Right lobe of liver (tissue), 6 donors: ENCODE measurements around the gene PTBP3. TPM values are rescaled to one million over a fixed set of nuclear protein-coding genes. Genes with fewer than 3 reads are reported as not detected.

Experiments used
- ATAC-seq, 4 donors: fragments of 200-7000 bp; cut with Tn5 transposase; one replicate each; pipeline ENCODE4 v1.9.1; 2020; ENCODE audit warnings: mild to moderate bottlenecking in 4 of 4, moderate library complexity in 4 of 4
- DNase-seq, 3 donors: peaks; one replicate each; pipeline ENCODE4 v3.0.0-alpha.2; 2020
- H3K27ac ChIP-seq, 3 donors: fragments of 200-600 bp; one replicate each; pipeline ENCODE4 v1.8.0; 2022
- H3K27me3 ChIP-seq, 2 donors: fragments of 200-600 bp; one replicate each; pipeline ENCODE4 v1.8.0; 2022
- H3K36me3 ChIP-seq, 4 donors: fragments of 200-600 bp; sonication (generic) in 1 of 4; one replicate each; pipeline versions ENCODE4 v1.5.1 to v1.8.0; 2017 to 2022; ENCODE audit warnings: control low read depth in 1 of 4
- H3K4me1 ChIP-seq, 4 donors: fragments of 200-600 bp; sonication (generic) in 1 of 4; one replicate each; pipeline versions ENCODE4 v1.5.1 to v1.8.0; 2017 to 2022; ENCODE audit warnings: control low read depth in 1 of 4
- H3K4me3 ChIP-seq, 3 donors: fragments of 200-600 bp; one replicate each; pipeline ENCODE4 v1.8.0; 2022
- H3K9me3 ChIP-seq, 4 donors: fragments of 200-600 bp; sonication (generic) in 1 of 4; one replicate each; pipeline versions ENCODE4 v1.5.1 to v1.8.0; 2017 to 2022; ENCODE audit warnings: control low read depth in 1 of 4
- CTCF ChIP-seq, 4 donors: fragments of 200-600 bp in 3 of 4; fragments of 450-650 bp in 1 of 4; IDR thresholded peaks; one replicate each; pipeline versions ENCODE4 v1.5.1 to v1.8.0; 2016 to 2022; ENCODE audit warnings: antibody characterized with exemption in 4 of 4, mild to moderate bottlenecking in 2 of 4
- POLR2A ChIP-seq: fragments of 450-650 bp; IDR thresholded peaks from one replicate; pipeline ENCODE4 v1.6.1; 2017; ENCODE audit warnings: antibody characterized with exemption, mild to moderate bottlenecking
- WGBS: methylation state at CpG from one replicate; pipeline ENCODE4 v1.1.6; 2018; ENCODE audit warnings: low coverage, low lambda C conversion rate; ENCODE audit not compliant: insufficient coverage; ENCODE audit errors: missing lambda C conversion rate; 5-methylcytosine and 5-hydroxymethylcytosine counted together
- intact Hi-C, 2 donors: fragments of 100-400 bp; cut with DNase I; formaldehyde crosslinking; loops; one replicate each; pipeline versions ENCODE4 v1.11.2 to v1.14.1; 2022
- total RNA-seq, 6 experiments: library from RNA; depleted of rRNA in 2 of 6; stranded (reverse); fragments of >200 nt in 2 of 6; fragmentation: NEBNext Ultra II Directional in 3 of 6; extraction: Animal tissue kit (Norgen Biotek cat#: 25700) in 3 of 6; gene quantifications; one replicate each; pipeline versions ENCODE4 v1.1.0 to v1.2.4, GENCODE V29; 2016 to 2023
- donor health status: DM: no; HTN: yes; CAD: no.
- donor health status: DM: no; HTN: no; CAD: no.
- donor health status: DM: no; HTN: no; CAD: no.
- donor health status: DM: no; HTN: yes; CAD: no.
- donor health status: DM: no; HTN: yes; CAD: no.

Gene PTBP3
- total RNA-seq, 6 experiments from 2014 or later: 16.3 to 29.9 (median 19.3) TPM

- no peaks in the 10 kb centered on the region for H3K27me3 ChIP-seq
- no peaks in the 10 kb centered on the region for H3K36me3 ChIP-seq
- 94% methylated on average over 4 of the region's 6 CpGs for WGBS
- peaks cover 0 to 11% (median 3%) of the 10 kb centered on the region in 4 donors for H3K4me1 ChIP-seq
- ATAC-seq (no peak), DNase-seq (no peak)
- intact Hi-C loops: no loop called here
- no peak for TF ChIP-seq CTCF (IDR thresholded peaks at IDR 0.05)
- no peak for TF ChIP-seq POLR2A
- no peak overlapping the region for H3K4me3 ChIP-seq
- no peak overlapping the region for H3K27ac ChIP-seq
- H3K9me3 ChIP-seq: no peaks in the 10 kb centered on the region
Observed at GRCh38 chr9:112242147-112242804, 91.1 kb downstream of the PTBP3 start.

GRCh38 chr9:112241491-112241890, 91.9 kb downstream of the PTBP3 start:
- no peak for DNase-seq

GRCh38 chr9:112239708-112240107, 93.7 kb downstream of the PTBP3 start:
- intact Hi-C loops: no loop called here
- ATAC-seq (no peak), DNase-seq (no peak)
- H3K36me3 ChIP-seq: no peaks in the 10 kb centered on the region
- H3K4me1 ChIP-seq: peaks cover 0 to 3% (median 0%) of the 10 kb centered on the region in 4 donors
- H3K9me3 ChIP-seq: no peaks in the 10 kb centered on the region
- no peaks in the 10 kb centered on the region for H3K27me3 ChIP-seq
- TF ChIP-seq CTCF (IDR thresholded peaks at IDR 0.05): no peak
- TF ChIP-seq POLR2A: no peak
- 92% methylated on average over 2 of the region's 2 CpGs for WGBS
- H3K4me3 ChIP-seq: no peak overlapping the region
- no peak overlapping the region for H3K27ac ChIP-seq

More at GRCh38 chr9:112241491-112241890, 91.9 kb downstream of the PTBP3 start:
- TF ChIP-seq POLR2A: no peak
- TF ChIP-seq CTCF (IDR thresholded peaks at IDR 0.05): no peak
- Histone ChIP-seq H3K27ac (no peak overlapping the region), H3K27me3 (no peaks in the 10 kb centered on the region), H3K9me3 (no peaks in the 10 kb centered on the region), H3K4me3 (no peak overlapping the region), H3K4me1 (peaks cover 0 to 11% (median 3%) of the 10 kb centered on the region in 4 donors), H3K36me3 (no peaks in the 10 kb centered on the region)
- intact Hi-C loops: no loop called here
- 77% methylated on average over 2 of the region's 2 CpGs for WGBS
- ATAC-seq: no peak

- H3K9me3 ChIP-seq: no peaks in the 10 kb centered on the region
- H3K27me3 ChIP-seq: no peaks in the 10 kb centered on the region
- 94% methylated on average over 3 of the region's 3 CpGs for WGBS
- H3K4me1 ChIP-seq: no peaks in the 10 kb centered on the region
- TF ChIP-seq POLR2A (no peak), CTCF (IDR thresholded peaks at IDR 0.05) (no peak)
- H3K36me3 ChIP-seq: no peaks in the 10 kb centered on the region
- H3K4me3 ChIP-seq: no peak overlapping the region
- intact Hi-C loops: no loop called here
- ATAC-seq: no peak
- no peak for DNase-seq
- H3K27ac ChIP-seq: no peak overlapping the region
Observed at GRCh38 chr9:112239284-112239683, 94.1 kb downstream of the PTBP3 start.
